HCT116 (cell line): ENCODE measurements around the gene ADIPOR2. TPM values are rescaled to one million over a fixed set of nuclear protein-coding genes. Genes with fewer than 3 reads are reported as not detected.

ENCODE experiments used
- ATAC-seq: fragments of 200-7000 bp; cut with Tn5 transposase; 2 replicates; pipeline ENCODE4 v1.9.1; 2020; ENCODE audit warnings: mild to moderate bottlenecking, moderate library complexity
- BruUV-seq: library from RNA; stranded (reverse); fragments of 400-500 nt; replicated peaks from 2 replicates; lab custom pipeline; 2021; lab: Mats Ljungman, UMichigan
- CTCF ChIA-PET: fragments of 300-600 bp; sonication (Branson Sonifier 250); formaldehyde crosslinking; loops from one replicate; lab custom pipeline; 2021; ENCODE audit warnings: antibody characterized with exemption; lab: Charles Lee
- POLR2A ChIA-PET: fragments of 300-600, 350-600 bp; sonication (Branson Sonifier 250); formaldehyde crosslinking; loops from one replicate; lab custom pipeline; 2021; ENCODE audit warnings: antibody characterized with exemption; lab: Charles Lee
- RAD21 ChIA-PET, 2 experiments: fragments of 300-600 bp; sonication (Branson Sonifier 250); formaldehyde crosslinking; loops; one replicate each; lab custom pipeline; 2023; ENCODE audit warnings: low total read pairs in 2 of 2; ENCODE audit not compliant: uncharacterized antibody in 2 of 2, unreplicated experiment in 2 of 2, low non-redundant PET in 1 of 2; lab: Charles Lee
- DNase-seq: peaks from one replicate; pipeline ENCODE4 v3.0.0-alpha.2; 2010; ENCODE audit warnings: low read depth, low spot score
- H2AFZ ChIP-seq: fragments of 200-600 bp; shearing (Covaris generic), sonication (generic); 2 replicates; pipeline ENCODE4 v1.6.1; 2017; ENCODE audit warnings: low read depth, mixed run types, mixed read lengths, antibody characterized with exemption, low read length; ENCODE audit not compliant: poor library complexity, severe bottlenecking
- H3K27ac ChIP-seq: 2 replicates; pipeline ENCODE4 v1.5.1; 2012; ENCODE audit warnings: low read depth, low read length
- H3K27me3 ChIP-seq: fragments of 200-600 bp; sonication (generic); 2 replicates; pipeline ENCODE4 v1.6.1; 2016; ENCODE audit warnings: mixed run types, low read length, mixed read lengths; ENCODE audit not compliant: insufficient read depth
- H3K36me3 ChIP-seq, 2 experiments: fragments of 200-500 bp in 1 of 2; fragments of 200-600 bp in 1 of 2; sonication (Bioruptor generic) in 1 of 2; sonication (generic) in 1 of 2; 2 replicates each; pipeline versions ENCODE4 v1.5.1 to v1.6.1; 2014 to 2016; ENCODE audit warnings: low read length in 2 of 2, inconsistent platforms in 1 of 2, mixed read lengths in 1 of 2, mixed run types in 1 of 2; ENCODE audit not compliant: insufficient read depth in 2 of 2, control insufficient read depth in 1 of 2
- H3K4me1 ChIP-seq, 2 experiments: fragments of 200-600 bp in 1 of 2; sonication (generic) in 1 of 2; 2 replicates each; pipeline versions ENCODE4 v1.5.1 to v1.6.1; 2012 to 2017; ENCODE audit warnings: low read length in 2 of 2, inconsistent platforms in 1 of 2, mild to moderate bottlenecking in 1 of 2, mixed read lengths in 1 of 2, mixed run types in 1 of 2, moderate library complexity in 1 of 2; ENCODE audit not compliant: insufficient read depth in 2 of 2, control insufficient read depth in 1 of 2
- H3K4me2 ChIP-seq: fragments of 200-600 bp; sonication (generic); 2 replicates; pipeline ENCODE4 v1.6.1; 2017; ENCODE audit warnings: mixed run types, low read length, mixed read lengths
- H3K4me3 ChIP-seq, 2 experiments: fragments of 200-600 bp in 1 of 2; sonication (generic) in 1 of 2; replicated peaks in 1 of 2; 2 replicates each; pipeline ENCODE4 v1.5.1; 2011 to 2016; ENCODE audit warnings: low read length in 2 of 2, control low read depth in 1 of 2, low read depth in 1 of 2, mild to moderate bottlenecking in 1 of 2, mixed read lengths in 1 of 2, mixed run types in 1 of 2
- H3K79me2 ChIP-seq: fragments of 200-600 bp; sonication (generic); 2 replicates; pipeline ENCODE4 v1.6.1; 2017; ENCODE audit warnings: mild to moderate bottlenecking, mixed run types, low read length, moderate library complexity, mixed read lengths; ENCODE audit not compliant: insufficient read depth
- H3K9ac ChIP-seq: fragments of 200-600 bp; sonication (generic); 2 replicates; pipeline ENCODE4 v1.6.1; 2016; ENCODE audit warnings: low read length, mixed read lengths
- H3K9me2 ChIP-seq: fragments of 200-600 bp; sonication (generic), shearing (Covaris generic); 2 replicates; pipeline ENCODE4 v1.6.1; 2017; ENCODE audit warnings: mixed run types, mild to moderate bottlenecking, moderate library complexity; ENCODE audit not compliant: insufficient read depth
- H3K9me3 ChIP-seq, 2 experiments: fragments of 200-500 bp in 1 of 2; fragments of 200-600 bp in 1 of 2; sonication (Bioruptor generic) in 1 of 2; sonication (generic) in 1 of 2; 2 replicates each; pipeline ENCODE4 v1.6.1; 2014 to 2017; ENCODE audit warnings: low read length in 2 of 2, mixed read lengths in 2 of 2, inconsistent platforms in 1 of 2, low read depth in 1 of 2, mild to moderate bottlenecking in 1 of 2, mixed run types in 1 of 2, moderate library complexity in 1 of 2; ENCODE audit not compliant: control insufficient read depth in 1 of 2, insufficient read depth in 1 of 2
- H4K20me1 ChIP-seq: fragments of 200-600 bp; sonication (generic), shearing (Covaris generic); 2 replicates; pipeline ENCODE4 v1.6.1; 2017; ENCODE audit warnings: mixed run types, mild to moderate bottlenecking, moderate library complexity; ENCODE audit not compliant: insufficient read depth
- CEBPB ChIP-seq: IDR thresholded peaks from 2 replicates; pipeline ENCODE4 v1.6.1; 2012; ENCODE audit warnings: low read depth
- ELF1 ChIP-seq: IDR thresholded peaks from 2 replicates; pipeline ENCODE4 v1.6.1; 2012; ENCODE audit warnings: low read depth, borderline replicate concordance
- EZH2 ChIP-seq: fragments of 200-600 bp; sonication (generic); IDR thresholded peaks from 2 replicates; pipeline ENCODE4 v1.6.1; 2017; ENCODE audit warnings: antibody characterized with exemption, mixed run types
- FOSL1 ChIP-seq: IDR thresholded peaks from 2 replicates; pipeline ENCODE4 v1.6.1; 2012; ENCODE audit warnings: low read depth
- REST ChIP-seq: IDR thresholded peaks from 2 replicates; pipeline ENCODE4 v1.6.1; 2012; ENCODE audit warnings: low read depth
- intact Hi-C: fragments of 100-400 bp; cut with micrococcal nuclease; formaldehyde crosslinking; loops from 2 replicates; pipeline ENCODE4 v1.10.0; 2022
- total RNA-seq: library from RNA; stranded (reverse); gene quantifications from one replicate; pipeline ENCODE4 v1.2.1, GENCODE V29; 2021; ENCODE audit not compliant: unreplicated experiment

The ADIPOR2 gene
- total RNA-seq, 1 experiment from 2014 or later, result 69.9 TPM

GRCh38 chr12:1647285-1647669 lies 43.6 kb upstream of the ADIPOR2 start:
- Histone ChIP-seq H3K79me2 (no peaks in the 10 kb centered on the region), H3K9ac (no peak overlapping the region), H3K4me3 (no peak overlapping the region), H3K27me3 (peaks cover 25% of the 10 kb centered on the region; the same call in 1 of the 2 replicates), H3K36me3 (no peaks in the 10 kb centered on the region), H4K20me1 (no peaks in the 10 kb centered on the region), H3K27ac (no peak overlapping the region), H2AFZ (no peak overlapping the region), H3K4me1 (peaks cover 0 to 4% of the 10 kb centered on the region in 2 experiments; a peak in 1 of 4 replicates), H3K9me2 (no peaks in the 10 kb centered on the region), H3K9me3 (no peaks in the 10 kb centered on the region), H3K4me2 (no peak overlapping the region)
- CTCF ChIA-PET, result interaction anchor here (3.6 kb wide), 1 partner anchor 13 kb away, joined by 10 read pairs; no protein-coding TSS in a partner anchor
- RAD21 ChIA-PET, result no interaction called here
- no peak for DNase-seq
- intact Hi-C loops, result no loop called here
- BruUV-seq, result no TSS peak
- ATAC-seq, result no peak
- POLR2A ChIA-PET, result no interaction called here
- TF ChIP-seq EZH2 (no peak), REST (no peak), CEBPB (no peak), FOSL1 (no peak), ELF1 (no peak)
